Measurements from ENCODE around the gene RBM23.

Gene RBM23

DNA sequence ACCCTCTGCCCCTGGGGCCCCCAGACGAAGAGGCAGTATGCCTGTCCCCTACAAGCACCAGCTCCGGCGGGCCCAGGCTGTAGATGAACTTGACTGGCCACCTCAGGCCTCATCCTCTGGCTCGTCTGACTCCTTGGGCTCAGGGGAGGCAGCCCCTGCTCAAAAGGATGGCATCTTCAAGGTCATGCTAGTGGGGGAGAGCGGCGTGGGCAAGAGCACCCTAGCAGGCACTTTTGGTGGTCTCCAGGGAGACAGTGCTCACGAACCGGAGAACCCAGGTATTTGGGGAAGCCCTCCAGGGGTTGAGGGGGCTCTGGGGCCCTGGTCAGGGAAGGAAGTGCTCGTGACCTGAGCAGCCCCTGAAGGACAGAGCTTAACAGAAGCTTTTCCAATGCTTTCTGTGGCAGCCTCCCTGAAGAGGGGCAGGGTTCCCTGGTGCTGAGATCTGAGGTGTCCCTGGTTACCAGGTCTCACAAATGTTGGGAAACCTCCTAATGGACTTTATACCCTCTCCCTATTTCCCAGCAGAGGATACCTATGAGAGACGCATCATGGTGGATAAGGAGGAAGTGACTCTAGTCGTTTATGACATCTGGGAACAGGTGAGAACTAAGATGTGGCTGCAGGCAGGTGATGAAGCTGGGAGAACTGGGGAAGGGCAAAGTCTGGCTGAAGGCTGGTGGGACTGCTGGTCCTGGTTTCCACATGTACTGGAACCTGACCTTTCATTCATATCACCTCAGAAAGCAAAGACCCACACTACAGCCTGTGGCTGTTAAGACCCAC lies 34.0 kb downstream of the RBM23 start:
- DNase-seq = no peak

- no peak for DNase-seq
Measured at GRCh38 chr14:22884076-22884737, 34.7 kb downstream of the RBM23 start.

DNA sequence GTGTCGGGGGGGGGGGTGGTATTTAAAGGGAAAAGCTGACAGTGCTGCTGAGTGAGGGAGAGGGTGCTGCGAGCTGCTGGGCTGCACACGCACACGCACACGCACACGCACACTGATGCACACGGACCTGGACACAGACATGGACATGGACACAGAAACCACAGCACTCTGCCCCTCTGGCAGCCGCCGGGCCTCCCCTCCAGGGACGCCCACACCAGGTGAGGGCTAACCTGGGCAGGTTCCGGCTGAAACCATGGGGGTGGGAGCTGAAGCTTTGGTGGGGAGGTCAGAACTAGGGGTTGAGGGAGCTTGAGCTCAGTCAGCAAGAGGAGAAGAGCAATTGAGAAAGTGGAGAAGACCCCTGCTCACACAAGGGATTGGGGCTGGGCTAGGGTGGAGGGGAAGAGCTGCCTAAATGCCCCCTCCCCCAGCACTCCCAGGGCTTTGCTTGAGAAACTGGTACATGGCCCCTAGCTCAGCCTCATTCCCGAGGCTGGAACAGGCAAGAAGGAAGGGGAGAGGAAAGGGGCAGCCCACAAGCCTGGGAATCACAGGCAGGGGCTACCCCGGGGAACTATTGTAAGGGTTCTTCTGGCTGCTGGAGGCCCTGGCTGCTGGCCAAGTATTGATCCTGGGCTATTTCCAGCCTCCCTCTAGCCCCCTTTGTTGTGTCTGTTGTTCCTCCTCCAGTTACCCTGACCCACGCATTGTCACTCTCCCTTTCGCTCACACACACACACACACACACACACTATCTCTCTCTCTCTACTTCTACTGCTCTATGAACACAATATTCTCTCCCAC lies 35.6 kb downstream of the RBM23 start, which contains the start of gene REM2:
Gene REM2, plus strand, starts transcription at position 50 of the 804 bp plus-strand sequence. Its CDS starts 66 bp downstream, at position 116.
- no peak for DNase-seq

DNA sequence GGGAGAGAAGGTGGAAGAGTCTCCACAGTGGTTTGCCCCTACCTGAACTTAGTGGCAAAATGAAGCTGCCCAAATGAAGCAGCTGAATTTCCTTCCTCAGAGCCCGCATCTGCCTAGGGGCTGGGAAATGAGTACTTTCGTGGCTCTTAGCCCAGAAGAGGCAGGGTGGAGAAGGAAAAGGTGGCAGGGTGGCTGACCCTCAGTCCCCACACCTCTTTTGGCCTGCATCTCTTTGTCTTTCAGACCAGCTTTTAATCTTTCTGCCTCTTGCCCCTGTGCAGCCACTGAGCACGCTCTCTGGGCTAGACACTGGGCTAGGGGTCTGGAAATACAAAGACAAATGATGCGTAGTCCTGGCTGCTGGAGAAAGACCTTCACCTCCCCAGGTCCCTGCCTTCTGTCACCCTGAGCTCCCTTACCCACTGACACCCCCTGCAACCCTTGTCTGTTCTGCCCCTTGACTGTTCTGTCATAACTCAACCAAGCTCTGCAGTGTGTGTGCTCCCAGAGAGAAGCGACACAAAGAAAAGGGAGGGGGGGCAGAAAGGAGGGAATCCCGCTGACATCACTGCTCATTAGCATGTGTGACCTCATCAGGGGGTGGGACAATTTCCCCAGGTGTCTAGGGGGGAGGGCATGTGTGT lies 36.3 kb downstream of the RBM23 start:
- DNase-seq = peak; percentile 25 to 35

- DNase-seq = no peak
Measured at GRCh38 chr14:22882064-22882463, 36.9 kb downstream of the RBM23 start.

GRCh38 chr14:22878271-22879246 lies 40.4 kb downstream of the RBM23 start:
- DNase-seq = no peak

DNA sequence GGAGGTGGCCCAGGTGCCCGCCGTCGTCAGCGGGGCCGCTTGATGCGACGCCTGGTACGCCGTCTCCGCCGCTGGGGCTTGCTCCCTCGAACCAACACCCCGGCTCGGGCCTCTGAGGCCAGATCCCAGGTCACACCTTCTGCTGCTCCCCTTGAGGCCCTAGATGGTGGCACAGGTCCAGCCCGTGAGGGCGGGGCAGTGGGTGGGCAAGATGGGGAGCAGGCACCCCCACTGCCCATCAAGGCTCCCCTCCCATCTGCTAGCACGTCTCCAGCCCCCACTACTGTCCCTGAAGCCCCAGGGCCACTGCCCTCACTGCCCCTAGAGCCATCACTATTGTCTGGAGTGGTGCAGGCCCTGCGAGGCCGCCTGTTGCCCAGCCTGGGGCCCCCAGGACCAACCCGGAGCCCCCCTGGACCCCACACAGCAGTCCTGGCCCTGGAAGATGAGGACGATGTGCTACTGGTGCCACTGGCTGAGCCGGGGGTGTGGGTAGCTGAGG lies 41.9 kb downstream of the RBM23 start:
- DNase-seq = no peak

GRCh38 chr14:22875748-22876319 lies 43.1 kb downstream of the RBM23 start:
- no peak for DNase-seq

DNA sequence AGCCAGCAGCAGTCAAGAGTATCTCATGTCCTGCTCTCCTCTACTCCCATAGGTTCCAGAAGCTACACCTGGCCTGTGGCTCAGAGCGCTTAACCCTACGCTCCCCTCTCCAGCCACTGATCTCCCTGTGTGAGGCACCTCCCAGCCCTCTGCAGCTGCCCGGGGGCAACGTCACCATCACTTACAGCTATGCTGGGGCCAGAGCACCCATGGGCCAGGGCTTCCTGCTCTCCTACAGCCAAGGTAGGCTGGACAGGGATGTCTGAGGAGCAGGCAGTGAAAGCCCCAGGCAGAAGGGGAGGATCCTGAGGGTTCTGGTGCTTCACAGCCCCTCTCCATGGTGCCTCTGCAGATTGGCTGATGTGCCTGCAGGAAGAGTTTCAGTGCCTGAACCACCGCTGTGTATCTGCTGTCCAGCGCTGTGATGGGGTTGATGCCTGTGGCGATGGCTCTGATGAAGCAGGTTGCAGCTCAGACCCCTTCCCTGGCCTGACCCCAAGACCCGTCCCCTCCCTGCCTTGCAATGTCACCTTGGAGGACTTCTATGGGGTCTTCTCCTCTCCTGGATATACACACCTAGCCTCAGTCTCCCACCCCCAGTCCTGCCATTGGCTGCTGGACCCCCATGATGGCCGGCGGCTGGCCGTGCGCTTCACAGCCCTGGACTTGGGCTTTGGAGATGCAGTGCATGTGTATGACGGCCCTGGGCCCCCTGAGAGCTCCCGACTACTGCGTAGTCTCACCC lies 43.8 kb downstream of the RBM23 start:
- DNase-seq = no peak

DNA sequence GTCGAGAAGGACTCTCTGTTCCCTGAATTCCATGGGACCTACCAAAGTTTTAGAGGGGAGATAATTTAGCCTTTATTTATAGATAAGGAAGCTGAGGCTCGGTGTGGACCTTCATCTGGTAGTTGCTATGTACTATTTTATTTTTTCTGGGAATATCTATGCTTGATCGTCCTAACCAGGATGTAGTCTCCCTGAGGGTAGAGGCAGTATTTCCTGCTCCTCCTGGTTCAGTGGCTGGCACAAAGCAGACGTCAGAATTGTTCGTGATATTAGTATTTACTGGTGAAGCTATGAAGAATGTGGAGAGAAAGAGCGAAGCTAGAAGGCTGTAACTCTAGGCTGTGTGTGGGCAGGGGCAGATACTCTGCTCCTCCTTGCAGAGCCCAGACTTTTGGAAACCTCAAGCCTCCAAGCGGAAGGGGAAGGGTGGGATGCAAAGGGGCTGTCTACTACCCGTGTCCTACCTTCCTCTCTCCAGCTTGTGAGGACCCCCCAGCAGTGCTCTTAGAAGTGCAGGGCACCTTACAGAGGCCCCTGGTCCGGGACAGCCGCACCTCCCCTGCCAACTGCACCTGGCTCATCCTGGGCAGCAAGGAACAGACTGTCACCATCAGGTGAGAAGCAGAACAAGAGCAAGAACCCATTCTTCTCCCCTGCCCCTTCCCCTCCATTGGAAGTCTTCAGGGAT lies 46.0 kb downstream of the RBM23 start:
- no peak for DNase-seq

DNA sequence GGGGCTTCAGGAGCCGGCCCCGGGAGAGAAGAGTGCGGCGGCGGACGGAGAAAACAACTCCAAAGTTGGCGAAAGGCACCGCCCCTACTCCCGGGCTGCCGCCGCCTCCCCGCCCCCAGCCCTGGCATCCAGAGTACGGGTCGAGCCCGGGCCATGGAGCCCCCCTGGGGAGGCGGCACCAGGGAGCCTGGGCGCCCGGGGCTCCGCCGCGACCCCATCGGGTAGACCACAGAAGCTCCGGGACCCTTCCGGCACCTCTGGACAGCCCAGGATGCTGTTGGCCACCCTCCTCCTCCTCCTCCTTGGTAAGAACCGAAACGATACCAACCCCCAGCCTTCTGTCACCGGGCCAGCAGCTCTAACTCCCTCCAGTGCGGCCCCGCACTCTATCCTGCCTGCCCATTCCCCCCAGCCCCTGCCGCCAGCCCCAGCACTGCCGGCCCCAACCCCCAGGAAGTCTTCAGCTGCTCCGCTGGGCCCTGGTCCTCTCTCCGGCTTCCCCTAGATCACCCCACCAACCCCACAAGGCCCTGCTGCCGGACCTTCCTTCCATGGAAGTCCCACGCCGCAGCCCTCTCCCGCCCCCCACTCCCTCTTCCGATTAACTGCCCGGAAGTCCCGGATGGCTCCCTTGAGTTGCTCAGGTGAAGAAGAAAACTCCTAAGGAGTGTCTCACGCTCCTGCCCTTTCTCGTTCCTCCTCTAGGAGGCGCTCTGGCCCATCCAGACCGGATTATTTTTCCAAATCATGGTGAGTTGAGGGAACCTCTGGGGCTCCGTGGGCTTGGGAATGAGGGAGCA lies 46.7 kb downstream of the RBM23 start:
- DNase-seq = peak; percentile 14 to 42

GRCh38 chr14:22871224-22872032 lies 47.5 kb downstream of the RBM23 start, which contains the start of gene LRP10:
LRP10 (plus strand) TSS chr14:22871740; CDS start chr14:22872304, 564 bp downstream.
- DNase-seq = peak; percentile 32 to 78

DNA sequence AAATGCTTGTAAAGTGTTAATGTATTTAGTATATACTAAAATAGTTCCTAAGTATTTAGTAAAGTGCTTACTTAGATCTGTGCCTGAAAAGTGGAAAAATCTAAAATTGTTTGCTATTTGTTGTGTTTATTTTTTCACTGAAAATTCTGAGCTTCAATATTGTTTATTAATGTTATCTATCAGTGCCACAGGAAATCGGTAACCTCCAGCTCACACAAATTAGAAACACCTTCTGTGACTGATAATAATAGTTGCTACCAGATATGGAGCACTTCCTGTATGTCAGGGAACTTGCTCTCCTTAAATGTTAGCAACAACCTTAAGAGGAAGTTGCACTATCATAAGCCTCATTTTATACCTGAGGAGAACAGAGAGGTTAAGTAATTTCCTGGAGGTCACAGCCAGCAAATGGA lies 48.1 kb downstream of the RBM23 start:
- DNase-seq = no peak

DNA sequence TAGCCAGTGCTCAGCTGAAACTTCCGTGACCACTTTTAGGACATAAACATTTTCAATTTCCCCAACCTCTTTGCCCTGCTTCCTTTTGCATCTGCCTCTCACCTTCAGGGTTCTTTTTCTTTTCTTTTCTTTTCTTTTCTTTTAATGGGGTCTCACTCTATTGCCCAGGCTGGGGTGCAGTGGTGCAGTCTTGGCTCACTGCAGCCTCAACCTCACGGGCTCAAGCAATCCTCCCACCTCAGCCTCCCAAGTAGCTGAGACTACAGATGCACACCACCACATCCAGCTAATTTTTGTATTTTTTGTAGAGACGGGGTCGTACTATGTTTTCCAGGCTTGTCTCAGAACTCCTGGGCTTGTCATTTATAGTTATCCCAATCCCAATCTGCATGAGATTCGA lies 52.1 kb downstream of the RBM23 start:
- no peak for DNase-seq

GRCh38 chr14:22865424-22866405 lies 53.2 kb downstream of the RBM23 start:
- no peak for DNase-seq

DNA sequence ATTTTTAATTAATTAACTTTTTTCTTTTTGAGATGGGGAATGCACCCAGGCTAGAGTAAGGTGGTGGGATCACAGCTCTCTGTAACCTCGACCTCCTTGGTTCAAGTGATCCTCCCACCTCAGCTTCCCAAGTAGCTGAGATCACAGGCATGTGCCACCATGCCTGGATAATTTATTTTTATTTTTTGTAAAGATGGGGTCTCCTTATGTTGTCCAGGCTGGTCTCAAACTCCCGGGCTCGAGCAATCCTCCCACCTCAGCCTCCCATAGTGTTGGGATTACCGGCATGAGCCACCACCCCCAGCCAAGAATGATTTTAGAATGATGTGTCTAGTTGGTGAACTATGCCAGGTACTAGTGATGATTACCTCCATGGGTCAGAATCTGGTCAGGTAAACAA lies 54.0 kb downstream of the RBM23 start:
- no peak for DNase-seq

DNA sequence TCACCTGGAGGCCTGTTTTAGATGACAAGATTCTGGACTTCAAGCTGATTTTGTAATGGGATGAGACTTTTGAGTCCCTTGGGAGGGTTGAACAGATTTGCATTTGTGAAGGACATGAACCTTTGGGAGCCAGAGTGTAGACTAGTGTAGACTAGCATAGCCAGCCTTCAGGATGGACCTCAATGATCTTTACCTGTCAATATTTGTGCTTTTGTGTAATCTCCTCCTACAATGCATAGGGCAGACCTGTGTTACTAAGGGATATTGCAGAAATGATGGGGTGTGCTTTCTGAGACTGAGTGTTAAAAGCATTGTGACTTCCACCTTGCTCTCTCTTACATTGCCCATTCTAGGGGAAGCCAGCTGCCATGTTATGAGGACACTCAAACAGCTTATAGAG lies 57.3 kb downstream of the RBM23 start:
- no peak for DNase-seq
